ENCODE results near the gene HIPK2. TPM values are rescaled to one million over a fixed set of nuclear protein-coding genes. Genes with fewer than 3 reads are reported as not detected.

Gene HIPK2
- total RNA-seq, 1 donor from 2014 or later = 23.5 TPM

GRCh38 chr7:139718141-139718540 lies 59.7 kb downstream of the HIPK2 start:
- no peak for DNase-seq (ENCODE audit: low read depth)

GRCh38 chr7:139716156-139716942 lies 61.4 kb downstream of the HIPK2 start:
- DNase-seq (ENCODE audit: low read depth) = no peak

- DNase-seq (ENCODE audit: low read depth) = no peak
These were observed 62.5 kb downstream of the HIPK2 start for GRCh38 chr7:139715194-139715815.

GRCh38 chr7:139714163-139714901 lies 63.5 kb downstream of the HIPK2 start:
- no peak for DNase-seq (ENCODE audit: low read depth)

- no peak for DNase-seq (ENCODE audit: low read depth)
These were observed 64.2 kb downstream of the HIPK2 start for GRCh38 chr7:139713526-139714162.

GRCh38 chr7:139713061-139713460 lies 64.7 kb downstream of the HIPK2 start:
- DNase-seq (ENCODE audit: low read depth) = no peak

GRCh38 chr7:139711991-139712743 lies 65.6 kb downstream of the HIPK2 start:
- no peak for DNase-seq (ENCODE audit: low read depth)

GRCh38 chr7:139710036-139710435 lies 67.8 kb downstream of the HIPK2 start:
- DNase-seq (ENCODE audit: low read depth) = no peak

GRCh38 chr7:139709485-139709884 lies 68.3 kb downstream of the HIPK2 start:
- peak; percentile 88 for DNase-seq (ENCODE audit: low read depth)

GRCh38 chr7:139708541-139708940 lies 69.3 kb downstream of the HIPK2 start:
- peak; percentile 43 for DNase-seq (ENCODE audit: low read depth)

GRCh38 chr7:139706837-139707236 lies 71.0 kb downstream of the HIPK2 start:
- no peak for DNase-seq (ENCODE audit: low read depth)

GRCh38 chr7:139704308-139704879 lies 73.4 kb downstream of the HIPK2 start:
- DNase-seq (ENCODE audit: low read depth) = no peak

- DNase-seq (ENCODE audit: low read depth) = no peak
These were observed 74.1 kb downstream of the HIPK2 start for GRCh38 chr7:139703487-139704307.

GRCh38 chr7:139702811-139703486 lies 74.8 kb downstream of the HIPK2 start:
- DNase-seq (ENCODE audit: low read depth) = no peak

GRCh38 chr7:139702313-139702731 lies 75.5 kb downstream of the HIPK2 start:
- peak; percentile 38 for DNase-seq (ENCODE audit: low read depth)

- no peak for DNase-seq (ENCODE audit: low read depth)
These were observed 75.9 kb downstream of the HIPK2 start for GRCh38 chr7:139701908-139702307.

GRCh38 chr7:139700505-139701235 lies 77.1 kb downstream of the HIPK2 start:
- no peak for DNase-seq (ENCODE audit: low read depth)
